Spleen (tissue), 7 donors: Measurements from ENCODE around the gene NPIPA1.

Experiments
- CTCF ChIP-seq, 11 experiments: fragments of 200-600 bp in 7 of 11; fragments of 450-650 bp in 4 of 11; sonication (generic) in 4 of 11; IDR thresholded peaks in 8 of 11; conservative IDR thresholded peaks in 3 of 11; 1 replicate in 7 of 11; 2 replicates in 4 of 11; pipeline versions ENCODE4 v1.4.0 to v1.8.0; 2016 to 2021; ENCODE audit warnings: antibody characterized with exemption in 11 of 11, inconsistent platforms in 4 of 11, mild to moderate bottlenecking in 1 of 11
- POLR2AphosphoS5 ChIP-seq, 3 donors: sonication (generic); formaldehyde crosslinking; IDR thresholded peaks; one replicate each; pipeline ENCODE4 v1.5.1; 2017; ENCODE audit warnings: antibody characterized with exemption in 3 of 3
- donor health status: DM: no; HTN: no; CAD: no; lungs with moderate emphysema.
- donor health status: DM: no; HTN: no; CAD: no.
- donor health status: DM: no; HTN: no; CAD: no.

- TF ChIP-seq POLR2AphosphoS5 (IDR thresholded peaks at IDR 0.05) (no peak), CTCF (IDR thresholded peaks at IDR 0.05 in 8 of 11, conservative IDR thresholded peaks at IDR 0.05 in 3 of 11) (no peak)
These were observed 21.0 kb downstream of the NPIPA1 start for GRCh38 chr16:14958323-14958600.
